SKM-1 treated with dmso at 0.1 percent for 144 hours (cell line): ENCODE data around the gene MACROD2.

ENCODE experiments used
- DNase-seq: peaks from one replicate; lab custom pipeline; 2025; ENCODE audit not compliant: unreplicated experiment; lab: John Stamatoyannopoulos, UW

MACROD2 gene

DNA sequence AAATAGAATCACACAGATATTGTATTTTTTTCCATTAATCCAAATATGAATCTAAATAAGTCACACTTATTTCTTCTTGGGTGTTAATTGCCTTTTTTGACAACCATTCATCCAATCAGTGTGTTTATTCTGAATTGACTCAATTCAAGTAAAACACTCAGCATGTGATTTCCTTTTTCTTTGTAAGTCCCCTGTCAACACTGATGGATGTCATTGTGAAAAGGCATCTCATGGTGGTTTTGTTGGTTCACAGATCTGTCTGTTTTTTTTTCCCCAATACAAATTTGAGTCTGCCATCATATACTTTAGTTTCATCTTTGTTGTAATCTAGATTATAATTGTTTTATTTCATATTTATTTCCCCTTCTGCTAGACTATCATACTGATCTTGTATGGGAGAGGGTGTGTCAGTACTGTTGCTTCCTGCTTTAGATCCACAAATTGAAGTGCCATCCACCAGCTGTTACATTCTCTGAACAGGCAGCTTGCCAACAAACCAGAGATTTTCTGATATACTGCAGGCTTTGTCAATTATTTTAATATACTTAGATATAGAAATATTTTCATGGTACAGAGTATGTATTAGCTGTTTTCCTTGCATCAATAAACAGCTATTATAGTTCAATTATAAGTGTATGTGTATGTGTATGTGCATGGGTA is 406.3 kb downstream of the MACROD2 start:
- DNase-seq, result no peak

DNA sequence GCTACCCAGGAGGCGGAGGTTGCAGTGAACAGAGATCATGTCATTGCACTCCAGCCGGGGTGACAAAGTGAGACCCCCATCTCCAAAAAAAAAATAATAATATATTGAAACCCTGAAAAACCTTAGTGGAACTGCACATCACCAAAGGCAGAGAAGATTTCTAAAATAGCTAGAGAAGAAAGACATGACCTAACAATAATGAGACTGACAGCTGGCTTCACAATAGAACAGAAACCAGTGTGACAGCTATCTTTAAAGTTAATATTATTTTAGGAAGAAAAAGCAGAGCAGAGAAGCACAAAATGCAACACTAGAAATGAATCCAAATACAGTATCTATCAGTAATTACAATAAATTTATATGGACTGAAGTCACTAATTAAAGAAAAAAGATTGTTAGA is 409.2 kb downstream of the MACROD2 start:
- no peak for DNase-seq

DNA sequence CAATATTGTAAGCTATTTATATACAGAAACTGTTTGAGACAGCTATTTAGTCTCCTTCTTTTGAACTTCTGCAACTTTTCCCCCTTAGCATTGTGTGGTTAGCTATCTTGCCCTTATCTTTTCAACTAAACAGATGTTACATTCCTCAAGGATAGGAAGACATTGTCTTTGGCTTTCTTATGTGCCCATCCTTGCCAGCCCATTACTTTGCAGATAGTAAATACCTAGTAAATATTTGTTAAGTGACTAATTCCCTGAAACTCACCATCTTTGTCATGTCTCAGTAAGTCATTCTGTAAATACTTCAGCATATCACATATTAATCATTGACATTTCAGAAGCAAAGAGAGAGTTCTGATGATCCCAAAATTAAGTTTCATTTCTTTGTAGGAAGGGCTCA is 411.2 kb downstream of the MACROD2 start:
- no peak for DNase-seq

DNA sequence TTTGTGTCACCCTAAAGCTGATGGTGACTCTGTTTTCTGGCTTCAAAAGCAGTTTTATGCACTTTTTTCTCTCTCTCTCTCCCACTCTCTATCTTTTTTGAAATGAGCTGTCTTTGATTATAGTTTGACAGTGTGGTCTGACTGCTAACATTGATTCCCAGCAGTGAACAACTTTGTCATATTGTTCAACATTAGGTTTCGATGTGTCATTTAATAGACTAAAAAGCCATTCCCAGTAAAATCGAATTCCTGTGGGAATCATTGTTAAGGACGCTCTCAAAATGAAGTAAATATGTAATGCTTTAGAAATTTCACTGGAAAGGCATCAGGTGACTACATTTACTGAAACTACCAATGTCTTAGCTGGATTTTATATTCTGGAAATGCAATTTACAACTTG is 412.0 kb downstream of the MACROD2 start:
- DNase-seq, result no peak

DNA sequence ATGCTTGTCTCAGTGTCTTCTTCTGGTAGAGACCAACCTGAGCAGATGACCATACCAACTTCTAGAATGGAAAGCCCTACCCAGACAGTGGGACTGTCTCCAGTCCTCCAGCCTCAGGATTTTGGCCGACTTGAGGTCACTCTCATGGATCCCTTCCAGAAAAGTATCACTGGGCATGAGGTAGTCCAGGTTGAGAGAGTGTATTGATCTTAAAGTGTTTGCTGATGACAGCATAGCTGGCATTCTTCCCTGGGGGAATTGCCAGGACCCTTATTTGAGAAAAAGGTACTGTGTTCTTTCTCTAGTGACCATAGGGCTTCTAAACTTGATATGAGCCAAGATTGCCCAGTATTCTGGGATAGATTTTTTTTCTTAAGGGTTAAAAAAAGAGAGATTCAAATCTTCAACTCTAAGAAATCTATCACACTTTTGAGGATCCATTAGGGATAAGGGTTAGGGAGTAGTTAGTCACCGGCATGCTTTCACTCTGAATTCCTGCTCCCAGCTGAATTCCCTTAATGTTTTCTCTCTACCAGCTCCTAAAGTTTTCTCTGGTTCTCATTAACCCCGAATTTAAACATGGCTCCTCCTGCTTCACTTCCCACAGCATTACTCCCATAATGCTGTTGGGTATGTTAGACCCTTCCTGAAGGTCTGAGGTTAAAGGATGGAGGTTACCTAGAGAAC is 415.7 kb downstream of the MACROD2 start:
- DNase-seq, result no peak

DNA sequence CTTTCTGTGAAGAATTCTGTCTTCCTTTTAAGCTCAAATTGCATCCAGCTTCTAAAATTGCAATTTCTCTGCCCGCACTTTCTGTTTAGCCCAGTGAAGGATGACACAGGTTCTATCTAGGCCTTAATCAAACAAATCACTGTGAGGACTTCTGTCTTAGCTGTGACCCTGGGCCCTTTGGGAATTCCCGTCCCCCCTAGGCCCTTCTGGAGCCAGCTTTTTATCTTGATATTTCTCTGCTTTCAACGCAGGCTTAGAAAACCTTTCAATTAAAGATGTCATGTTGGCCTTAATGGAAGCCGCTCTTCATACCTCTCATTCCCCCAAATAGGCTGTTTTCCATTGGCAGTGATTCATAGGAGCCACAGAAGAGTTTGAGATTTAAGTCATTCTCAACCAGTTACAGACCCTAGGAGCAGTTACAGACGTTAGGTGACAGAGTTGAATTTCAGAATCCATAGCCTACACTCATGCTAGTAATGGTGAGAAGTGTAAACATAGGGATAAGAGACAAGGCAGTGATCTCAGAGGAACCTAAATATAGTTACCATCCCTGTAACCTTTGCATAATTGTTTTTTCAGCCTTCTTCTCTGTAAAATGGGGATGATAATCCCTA is 416.9 kb downstream of the MACROD2 start:
- no peak for DNase-seq

DNA sequence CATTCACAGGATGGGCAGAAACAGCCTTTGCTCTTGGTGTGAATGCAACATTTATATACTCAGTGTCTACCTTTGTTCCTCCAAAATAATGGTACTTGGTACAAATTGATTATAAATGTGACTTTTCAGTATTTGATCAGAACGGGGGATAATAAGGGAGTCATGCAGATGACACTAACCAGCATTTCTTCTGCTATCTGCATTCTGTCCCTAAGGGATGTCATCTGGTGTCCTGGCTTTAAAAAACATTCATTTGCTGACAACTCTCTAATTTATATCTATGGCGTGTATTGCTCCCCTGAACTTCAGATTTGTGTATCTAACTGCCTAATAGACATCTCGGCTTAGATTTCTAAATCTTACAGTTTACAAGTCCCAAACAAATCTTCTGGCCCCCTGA is 418.5 kb downstream of the MACROD2 start:
- no peak for DNase-seq

DNA sequence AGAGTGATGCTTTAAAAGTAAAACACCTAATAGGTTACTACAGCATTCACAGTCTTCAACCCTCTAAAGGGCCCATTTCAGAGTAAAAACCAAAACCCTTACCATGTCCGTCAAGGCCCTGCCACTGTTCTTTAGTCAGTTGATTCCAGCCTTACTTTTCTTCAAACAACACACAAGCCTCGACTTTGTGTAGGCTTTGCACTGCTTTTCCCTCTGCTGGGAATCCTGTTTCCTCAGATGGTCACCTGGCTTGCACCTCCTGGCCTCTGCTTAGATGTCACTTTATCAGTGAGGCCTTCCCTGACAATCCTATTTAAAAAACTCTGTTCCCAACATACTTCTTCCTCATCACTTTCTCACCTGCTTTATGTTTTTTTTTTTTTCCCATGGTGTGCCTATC is 419.2 kb downstream of the MACROD2 start:
- no peak for DNase-seq

DNA sequence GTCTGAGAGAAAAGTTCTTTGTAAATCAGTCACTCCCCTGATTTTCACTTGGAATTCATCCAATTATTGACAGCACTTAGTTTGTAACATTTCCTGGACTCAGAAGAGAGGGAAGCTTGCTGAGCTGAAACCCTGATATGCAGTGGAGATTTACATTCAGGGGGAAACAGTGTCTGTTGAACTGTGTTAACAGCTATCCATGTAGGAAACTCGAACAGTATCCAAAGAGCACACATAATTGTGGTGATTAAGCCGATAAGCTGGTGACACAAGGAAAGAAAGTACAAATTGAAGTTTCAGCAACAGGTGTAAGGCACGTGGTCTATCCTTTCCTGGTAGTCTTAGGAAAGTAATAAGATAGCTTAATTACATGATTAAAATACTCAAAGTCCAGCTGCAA is 420.2 kb downstream of the MACROD2 start:
- no peak for DNase-seq

DNA sequence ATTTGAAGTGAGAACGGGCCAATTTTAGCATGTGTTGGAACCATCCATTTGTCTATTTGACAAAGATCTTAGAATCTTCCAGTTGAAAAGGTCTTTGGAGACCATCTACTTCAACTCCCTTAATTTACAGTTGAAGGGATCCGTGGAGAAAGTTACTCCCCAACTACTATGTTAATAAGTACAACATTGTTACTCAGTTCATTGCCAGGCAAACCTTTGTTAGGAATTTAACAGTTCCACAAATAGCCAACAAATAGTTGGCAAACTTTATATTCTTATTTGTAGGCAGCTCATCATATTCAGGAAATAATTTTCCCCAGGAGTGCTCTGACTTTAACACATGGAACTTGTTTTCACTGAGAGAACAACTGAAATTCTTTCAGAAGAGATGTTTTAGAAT is 423.1 kb downstream of the MACROD2 start:
- no peak for DNase-seq

DNA sequence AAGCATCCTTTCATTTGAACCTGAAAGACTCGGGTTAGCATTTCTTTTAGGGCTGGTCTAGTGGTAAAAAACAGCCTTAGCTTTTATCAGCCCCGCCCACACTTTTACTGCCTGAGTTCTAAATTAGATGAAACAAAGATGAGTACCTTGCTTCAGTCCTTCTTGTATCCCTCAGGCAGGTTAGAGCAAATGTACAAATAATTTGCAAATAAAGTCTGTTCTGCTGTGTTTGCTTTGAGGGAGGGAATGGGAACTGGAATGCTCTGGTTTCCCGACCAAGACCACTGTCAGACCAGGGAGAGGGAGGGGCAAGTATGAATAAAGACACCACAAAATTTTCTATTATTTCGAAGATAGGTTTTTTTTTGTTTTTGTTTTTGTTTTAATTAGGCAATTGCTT is 427.6 kb downstream of the MACROD2 start:
- no peak for DNase-seq

DNA sequence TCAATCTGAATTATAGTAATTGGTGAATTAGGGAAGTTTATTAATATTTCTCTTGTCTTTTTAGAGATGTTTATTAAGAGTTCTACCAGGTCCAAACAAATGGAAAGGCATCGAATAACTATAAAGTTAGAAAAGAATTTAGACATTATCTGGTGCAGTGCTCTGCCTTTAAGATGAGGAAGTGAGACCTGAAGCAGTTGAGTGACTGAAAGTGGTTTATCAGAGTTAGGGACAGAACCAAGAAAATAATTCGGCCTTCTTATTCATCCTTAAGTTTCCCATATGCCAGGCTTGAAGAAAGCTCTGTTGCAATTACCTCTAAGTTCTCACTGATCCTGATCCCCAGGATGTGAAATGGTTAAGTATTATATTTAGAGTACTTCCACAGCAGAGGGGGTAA is 436.3 kb downstream of the MACROD2 start:
- no peak for DNase-seq

DNA sequence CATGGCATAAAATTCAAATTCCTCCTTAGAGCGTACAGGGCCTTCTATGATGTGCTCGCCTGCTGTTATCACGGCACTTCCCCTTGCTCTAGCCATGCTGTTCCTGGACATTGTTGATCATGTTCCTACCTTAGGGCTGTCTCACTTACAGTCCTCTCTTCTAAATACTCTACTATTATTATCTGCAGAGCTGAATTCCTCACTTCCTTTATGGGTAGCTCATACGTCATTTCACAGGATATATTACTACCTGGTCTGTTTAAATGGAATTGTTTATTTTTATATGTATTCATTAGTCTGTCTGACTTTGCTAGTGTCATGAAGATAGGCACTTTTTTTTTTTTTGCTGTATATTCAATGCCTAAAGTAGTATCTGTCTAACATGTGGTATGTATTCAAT is 436.8 kb downstream of the MACROD2 start:
- no peak for DNase-seq

DNA sequence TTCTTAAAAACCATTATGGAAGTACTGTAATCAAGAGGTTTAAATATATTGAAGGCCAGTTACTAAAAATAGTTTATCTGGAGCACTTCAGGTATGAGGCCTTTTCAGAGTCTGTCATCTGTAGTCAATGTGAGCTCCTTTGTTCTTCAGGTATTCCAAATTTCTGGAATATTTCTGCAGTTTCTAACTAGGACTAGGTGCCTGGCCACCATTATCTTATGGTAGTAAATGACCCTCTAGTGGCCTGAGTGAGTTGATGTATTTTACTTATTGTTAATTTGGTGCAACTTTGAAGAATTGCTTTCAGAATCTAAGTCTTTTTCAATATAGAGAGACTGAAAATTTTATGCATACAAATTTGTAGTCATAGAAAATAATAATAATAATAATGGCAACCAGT is 437.3 kb downstream of the MACROD2 start:
- no peak for DNase-seq

DNA sequence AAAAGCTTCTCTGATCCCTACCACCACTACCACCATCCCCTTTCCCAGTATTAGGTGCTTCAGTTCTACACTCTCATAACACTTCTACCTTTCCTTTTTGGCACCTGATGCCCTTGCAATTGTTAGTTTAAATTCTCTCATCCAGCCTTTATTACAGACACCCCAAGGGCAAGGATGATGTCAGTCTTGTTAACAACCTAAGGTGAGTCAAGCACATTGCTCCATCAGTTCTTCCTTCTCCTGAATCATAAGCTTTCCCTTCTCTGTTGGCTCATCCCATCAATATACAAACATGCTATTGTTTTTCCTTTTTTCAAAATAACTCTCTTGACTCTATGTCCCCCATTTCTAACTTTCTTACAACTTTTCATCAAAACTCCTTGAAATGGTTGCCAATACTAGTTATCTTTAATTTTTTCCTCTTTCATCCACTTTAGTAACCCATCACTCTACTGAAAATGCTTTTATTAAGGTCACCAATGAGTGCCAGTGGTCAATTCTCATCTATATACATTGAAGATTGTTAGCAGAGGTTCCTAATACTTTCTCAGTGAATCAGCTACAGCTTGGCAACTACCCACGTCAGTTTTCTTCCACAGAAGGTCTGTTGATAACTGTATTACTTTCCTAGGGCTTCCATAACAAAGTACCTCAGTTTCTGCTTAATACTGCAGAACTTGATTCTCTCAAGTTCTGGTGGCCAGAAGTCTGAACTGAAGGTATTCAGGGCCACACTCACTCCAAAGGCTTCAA is 439.2 kb downstream of the MACROD2 start:
- DNase-seq, result no peak

DNA sequence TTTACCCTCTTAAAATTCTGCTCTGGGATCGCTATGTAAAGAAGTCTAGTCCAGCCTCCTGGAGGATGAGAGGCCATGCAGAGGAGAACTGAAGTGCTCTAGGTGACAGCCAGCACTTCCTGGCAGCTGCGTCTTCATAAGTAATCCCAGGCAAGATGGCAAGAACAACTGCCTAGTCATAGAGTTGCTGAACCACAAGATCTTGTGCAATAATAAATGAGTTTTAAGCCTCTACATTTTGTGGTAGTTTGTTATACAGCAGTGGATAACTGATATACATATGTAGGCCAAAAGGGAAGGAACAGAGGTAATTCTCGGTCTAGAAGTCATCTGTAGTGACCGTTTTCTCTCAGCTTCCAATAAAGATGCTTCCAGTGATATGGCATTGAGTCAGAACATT is 445.9 kb downstream of the MACROD2 start:
- DNase-seq, result peak; percentile 56

DNA sequence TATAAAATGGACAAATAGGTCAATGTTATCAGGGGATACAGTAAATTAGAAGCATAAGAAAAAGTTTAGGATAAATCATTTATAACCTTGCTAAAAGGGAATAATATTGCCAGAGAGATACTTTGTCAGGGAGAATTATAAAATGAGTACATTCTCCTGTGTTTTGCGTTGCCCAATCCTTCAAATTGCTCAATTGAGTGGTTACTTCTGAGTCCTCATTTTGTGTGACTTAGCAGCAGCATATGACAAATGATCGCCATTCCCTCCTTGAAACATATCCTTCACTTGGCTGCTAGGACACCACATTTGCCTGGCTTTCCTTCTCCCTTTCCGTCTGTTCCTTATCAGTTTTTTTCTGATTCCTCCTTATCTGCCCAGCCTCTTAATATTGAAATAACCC is 448.8 kb downstream of the MACROD2 start:
- DNase-seq, result peak; percentile 22

DNA sequence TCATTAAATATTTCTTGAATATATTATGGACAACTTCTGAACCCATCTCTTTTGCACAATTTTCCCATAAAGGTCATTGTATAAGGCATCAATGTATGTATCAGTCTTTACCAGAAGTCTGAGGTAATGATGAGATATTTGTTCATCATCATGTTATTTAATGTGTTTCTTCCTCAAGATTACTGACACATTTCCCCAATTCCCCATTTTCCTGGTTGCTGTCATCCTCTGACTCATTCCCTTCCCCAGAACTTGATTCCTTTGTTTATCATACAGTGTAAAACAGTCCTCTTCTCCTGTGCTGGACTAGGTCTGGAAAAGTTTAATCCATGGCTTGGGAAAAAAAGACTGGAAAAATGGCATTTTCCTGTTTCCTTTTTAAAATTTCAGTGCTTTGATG is 450.0 kb downstream of the MACROD2 start:
- DNase-seq, result no peak

DNA sequence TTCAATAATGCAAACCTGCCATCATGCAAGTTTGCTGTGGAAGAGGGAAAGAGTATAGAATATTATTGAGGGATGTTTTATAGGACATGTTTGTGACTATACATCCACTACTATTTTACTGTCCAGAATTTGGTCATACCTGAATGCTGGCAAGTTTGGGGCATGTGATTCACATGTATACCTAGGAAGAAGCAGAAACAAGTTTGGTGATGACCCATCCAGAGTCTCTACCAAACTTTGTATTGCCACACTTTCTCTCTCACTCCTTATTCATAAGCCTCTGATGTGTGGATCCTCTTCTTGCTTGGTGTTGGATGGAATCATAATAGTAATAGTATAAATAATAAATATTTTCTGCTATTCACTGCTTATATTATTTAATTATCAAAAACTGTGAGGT is 450.6 kb downstream of the MACROD2 start:
- no peak for DNase-seq

DNA sequence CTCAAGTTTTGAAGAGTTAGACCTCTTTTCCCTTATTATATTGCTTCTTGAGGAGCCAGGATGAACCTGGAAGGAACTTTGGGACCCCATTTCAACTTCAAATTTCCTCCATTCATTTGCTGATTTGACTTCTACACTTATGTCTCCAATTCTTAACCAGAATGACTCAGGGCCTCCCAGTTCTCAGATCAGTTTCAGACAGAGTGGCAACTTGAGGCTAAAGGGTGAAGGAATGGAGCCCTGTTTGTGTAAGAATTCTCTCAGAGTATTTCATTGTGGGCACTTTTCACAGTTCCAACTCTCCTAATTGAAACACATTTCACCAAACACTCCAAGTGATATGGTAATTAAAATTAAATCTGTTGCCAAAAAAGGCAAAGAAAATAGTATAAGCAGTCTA is 451.1 kb downstream of the MACROD2 start:
- DNase-seq, result no peak

DNA sequence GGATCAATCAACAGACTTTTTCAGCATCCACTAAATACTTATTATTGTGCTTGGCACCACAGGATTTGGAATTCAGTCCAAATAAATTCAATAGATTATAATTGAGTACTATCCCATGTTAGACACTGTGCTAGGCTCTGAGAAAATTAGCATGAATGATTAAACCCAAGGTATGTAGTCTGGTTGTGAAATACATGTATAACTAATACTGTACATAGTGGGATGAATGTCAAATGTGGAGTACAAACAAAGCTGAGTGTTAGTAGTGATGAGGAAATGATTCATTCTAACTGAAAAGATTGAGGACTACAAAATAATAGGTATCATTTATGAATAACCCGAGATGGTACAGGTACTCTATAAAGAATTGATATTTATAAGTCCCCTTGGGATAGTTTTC is 454.0 kb downstream of the MACROD2 start:
- no peak for DNase-seq

DNA sequence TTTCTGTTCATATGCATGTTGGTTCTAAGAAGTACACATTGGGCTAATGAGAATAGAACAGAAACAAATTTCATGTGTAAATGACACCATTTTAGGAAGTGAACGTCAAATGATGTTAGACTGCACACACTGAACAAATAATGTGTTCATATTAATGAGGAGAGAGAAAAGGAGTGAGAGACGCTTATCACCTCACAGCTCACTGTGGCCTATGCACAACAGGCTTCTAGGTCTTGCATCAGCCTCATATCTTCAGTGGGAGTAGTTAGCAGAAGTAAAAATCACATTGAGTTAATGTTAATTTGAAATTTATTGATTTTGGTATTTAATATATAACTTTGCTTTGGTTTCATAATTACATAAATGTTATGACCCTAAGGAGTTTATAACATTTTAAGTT is 454.9 kb downstream of the MACROD2 start:
- DNase-seq, result no peak
